ENCODE results near the gene CLDN5. TPM values are rescaled to one million over a fixed set of nuclear protein-coding genes. Genes with fewer than 3 reads are reported as not detected.

CLDN5 gene
- total and polyA plus RNA-seq, 2 of the 4 experiments (the other 2 are of a cell fraction) = 0.18 to 0.21 TPM

DNA sequence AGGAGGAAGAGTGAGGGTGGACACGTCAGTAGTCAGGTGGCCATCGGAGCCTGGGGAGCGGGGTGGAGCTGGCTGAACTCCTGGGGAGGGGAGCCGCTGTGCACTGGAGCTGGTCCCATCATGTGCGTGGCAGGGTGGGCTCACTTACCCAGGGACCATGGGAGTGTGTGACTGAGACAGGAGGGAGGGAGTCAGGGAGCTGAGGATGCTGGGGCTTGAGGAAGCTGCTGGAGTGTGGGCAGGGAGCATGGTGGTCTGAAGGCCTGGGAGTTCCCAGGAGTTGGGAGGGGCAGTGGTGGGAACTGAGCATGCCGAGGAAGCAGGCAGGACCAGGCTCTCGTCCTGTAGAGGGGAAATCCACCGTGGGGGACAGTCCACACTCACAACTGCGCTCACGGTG is 18.0 kb downstream of the CLDN5 start:
- no TSS peak for BruUV-seq (replicated peaks)
- in situ Hi-C loops (cut with MboI; ENCODE audit: low sequenced_read_pairs) (no loop called here), intact Hi-C loops (cut with micrococcal nuclease) (no loop called here), dilution Hi-C loops (cut with HindIII; ENCODE audit: low sequenced_read_pairs, unreplicated experiment) (no loop called here)
- Histone ChIP-seq H3K4me1 (ENCODE audit: control insufficient read depth, insufficient read depth, low read length) (no peaks in the 10 kb centered on the region), H3K27me3 (ENCODE audit: control insufficient read depth, insufficient read depth, low read length) (no peaks in the 10 kb centered on the region), H4K8ac (ENCODE audit: low read depth in 2 of 2, low read length in 2 of 2) (no peak overlapping the region), H2BK120ac (ENCODE audit: low read depth, low read length) (no peak overlapping the region), H3K4ac (ENCODE audit: low read depth, low read length) (no peak overlapping the region), H3K9ac (ENCODE audit: low read depth, low read length) (no peak overlapping the region), H2AFZ (replicated peaks; ENCODE audit: low read length, poor library complexity) (peak overlapping the region; percentile 21), H2BK20ac (ENCODE audit: low read depth, low read length) (no peak overlapping the region), H4K91ac (ENCODE audit: insufficient read depth, low read depth, low read length) (no peak overlapping the region), H3K36me3 (ENCODE audit: control insufficient read depth, insufficient read depth, low read length) (peaks cover 2% of the 10 kb centered on the region; the same call in 1 of the 2 replicates), H3K27ac (ENCODE audit: insufficient read depth, low read length) (no peak overlapping the region), H3K4me2 (ENCODE audit: low read depth, low read length) (no peak overlapping the region), H3K9me1 (ENCODE audit: insufficient read depth, low read length) (no peaks in the 10 kb centered on the region), H2AK5ac (ENCODE audit: low read depth, low read length) (no peak overlapping the region), H3K18ac (ENCODE audit: low read depth, low read length) (no peak overlapping the region), H4K20me1 (ENCODE audit: insufficient read depth, low read length) (no peaks in the 10 kb centered on the region; the same call in 1 of the 2 replicates), H2AK9ac (replicated peaks; ENCODE audit: low read depth, low read length, poor library complexity) (no peak overlapping the region), H3K56ac (ENCODE audit: extremely low read depth, insufficient read depth, low read length) (no peak overlapping the region), H3K23ac (ENCODE audit: low read depth, low read length) (no peak overlapping the region), H3K14ac (replicated peaks; ENCODE audit: low read depth, low read length) (no peak overlapping the region), H2BK15ac (ENCODE audit: low read depth, low read length) (no peak overlapping the region), H3K4me3 (ENCODE audit: insufficient read depth, low read depth, low read length) (no peak overlapping the region), H2BK5ac (ENCODE audit: low read depth, low read length, poor library complexity, severe bottlenecking) (no peak overlapping the region), H3K9me3 (ENCODE audit: control insufficient read depth, insufficient read depth, low read length) (no peaks in the 10 kb centered on the region), H4K5ac (ENCODE audit: low read depth, low read length) (no peak overlapping the region), H3K79me1 (ENCODE audit: low read depth in 1 of 2, low read length in 2 of 2) (no peaks in the 10 kb centered on the region)
- TF ChIP-seq RCOR1 (IDR thresholded peaks at IDR 0.05; ENCODE audit: insufficient replicate concordance, low read length) (no peak), FOS (IDR thresholded peaks at IDR 0.05; ENCODE audit: low read depth, low read length) (no peak), BHLHE40 (IDR thresholded peaks at IDR 0.05; ENCODE audit: low read depth, low read length) (no peak), SMC3 (IDR thresholded peaks at IDR 0.05; ENCODE audit: low read depth, low read length) (no peak)
- TF ChIP-seq, protein P1, sequence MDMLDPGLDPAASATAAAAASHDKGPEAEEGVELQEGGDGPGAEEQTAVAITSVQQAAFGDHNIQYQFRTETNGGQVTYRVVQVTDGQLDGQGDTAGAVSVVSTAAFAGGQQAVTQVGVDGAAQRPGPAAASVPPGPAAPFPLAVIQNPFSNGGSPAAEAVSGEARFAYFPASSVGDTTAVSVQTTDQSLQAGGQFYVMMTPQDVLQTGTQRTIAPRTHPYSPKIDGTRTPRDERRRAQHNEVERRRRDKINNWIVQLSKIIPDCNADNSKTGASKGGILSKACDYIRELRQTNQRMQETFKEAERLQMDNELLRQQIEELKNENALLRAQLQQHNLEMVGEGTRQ (IDR thresholded peaks at IDR 0.05; ENCODE audit: low read depth, low read length) = no peak
- POLR2A ChIA-PET (ENCODE audit: unreplicated experiment) = no interaction called here
- 63% methylated on average over 7 of the region's 10 CpGs; no CpG with 5 or more reads in 1 of the 2 experiments for WGBS, 2 experiments (ENCODE audit: extremely low coverage in 2 of 2, insufficient read length in 1 of 2)
- DNase-seq (no peak), ATAC-seq (ENCODE audit: low read depth) (no peak)
- CTCF ChIA-PET = no interaction called here
